ENCODE measurements around the gene GRK5. TPM values are rescaled to one million over a fixed set of nuclear protein-coding genes. Genes with fewer than 3 reads are reported as not detected.

GRK5 gene
- total and polyA plus RNA-seq, 9 of the 15 experiments (the other 6 are each of a cell fraction or from before 2014, with no cell fraction given): 0.46 to 0.83 (median 0.67) TPM; not detected in 2

DNA sequence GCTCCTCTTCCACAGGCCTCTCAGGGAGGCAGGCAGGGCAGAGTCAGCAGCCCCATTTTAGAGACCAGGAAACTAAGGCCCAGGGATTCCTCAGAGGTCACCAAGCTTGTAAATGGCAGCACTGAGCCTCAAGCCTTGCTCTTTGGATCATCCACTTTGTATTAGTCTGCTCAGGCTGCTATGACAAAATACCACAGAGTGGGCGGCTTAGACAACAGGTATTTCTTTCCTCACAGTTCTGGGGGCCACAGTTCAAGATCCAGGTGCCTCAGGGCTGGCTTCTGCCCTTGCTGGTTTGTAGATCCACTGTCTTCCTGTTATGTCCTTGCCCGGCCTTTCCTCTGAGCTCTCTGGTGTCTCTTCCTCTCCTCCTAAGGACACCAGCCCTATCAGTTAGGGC, 151.2 kb downstream of the GRK5 start (continued):
- TF ChIP-seq LEF1 (IDR thresholded peaks at IDR 0.05) (no peak), ZBTB17 (CRISPR knock-in tag; IDR thresholded peaks at IDR 0.05) (no peak), SIRT6 (IDR thresholded peaks at IDR 0.05; ENCODE audit: low read depth, low read length) (no peak), ETV6 (IDR thresholded peaks at IDR 0.05; ENCODE audit: borderline replicate concordance in 1 of 2, low read depth in 2 of 2, low read length in 1 of 2) (no peak), ETV6 (CRISPR knock-in tag; IDR thresholded peaks at IDR 0.05; ENCODE audit: borderline replicate concordance) (no peak), SMAD1 (IDR thresholded peaks at IDR 0.05; ENCODE audit: low read depth, low read length, partially characterized antibody) (no peak), ZNF197 (CRISPR knock-in tag; IDR thresholded peaks at IDR 0.05; ENCODE audit: low read depth) (no peak), PHF8 (IDR thresholded peaks at IDR 0.05; ENCODE audit: borderline replicate concordance, low read length) (no peak), ZC3H4 (CRISPR knock-in tag; IDR thresholded peaks at IDR 0.05; ENCODE audit: borderline replicate concordance) (no peak), ZNF507 (tag; conservative IDR thresholded peaks at IDR 0.05) (no peak)
- TF ChIP-seq, protein P1, sequence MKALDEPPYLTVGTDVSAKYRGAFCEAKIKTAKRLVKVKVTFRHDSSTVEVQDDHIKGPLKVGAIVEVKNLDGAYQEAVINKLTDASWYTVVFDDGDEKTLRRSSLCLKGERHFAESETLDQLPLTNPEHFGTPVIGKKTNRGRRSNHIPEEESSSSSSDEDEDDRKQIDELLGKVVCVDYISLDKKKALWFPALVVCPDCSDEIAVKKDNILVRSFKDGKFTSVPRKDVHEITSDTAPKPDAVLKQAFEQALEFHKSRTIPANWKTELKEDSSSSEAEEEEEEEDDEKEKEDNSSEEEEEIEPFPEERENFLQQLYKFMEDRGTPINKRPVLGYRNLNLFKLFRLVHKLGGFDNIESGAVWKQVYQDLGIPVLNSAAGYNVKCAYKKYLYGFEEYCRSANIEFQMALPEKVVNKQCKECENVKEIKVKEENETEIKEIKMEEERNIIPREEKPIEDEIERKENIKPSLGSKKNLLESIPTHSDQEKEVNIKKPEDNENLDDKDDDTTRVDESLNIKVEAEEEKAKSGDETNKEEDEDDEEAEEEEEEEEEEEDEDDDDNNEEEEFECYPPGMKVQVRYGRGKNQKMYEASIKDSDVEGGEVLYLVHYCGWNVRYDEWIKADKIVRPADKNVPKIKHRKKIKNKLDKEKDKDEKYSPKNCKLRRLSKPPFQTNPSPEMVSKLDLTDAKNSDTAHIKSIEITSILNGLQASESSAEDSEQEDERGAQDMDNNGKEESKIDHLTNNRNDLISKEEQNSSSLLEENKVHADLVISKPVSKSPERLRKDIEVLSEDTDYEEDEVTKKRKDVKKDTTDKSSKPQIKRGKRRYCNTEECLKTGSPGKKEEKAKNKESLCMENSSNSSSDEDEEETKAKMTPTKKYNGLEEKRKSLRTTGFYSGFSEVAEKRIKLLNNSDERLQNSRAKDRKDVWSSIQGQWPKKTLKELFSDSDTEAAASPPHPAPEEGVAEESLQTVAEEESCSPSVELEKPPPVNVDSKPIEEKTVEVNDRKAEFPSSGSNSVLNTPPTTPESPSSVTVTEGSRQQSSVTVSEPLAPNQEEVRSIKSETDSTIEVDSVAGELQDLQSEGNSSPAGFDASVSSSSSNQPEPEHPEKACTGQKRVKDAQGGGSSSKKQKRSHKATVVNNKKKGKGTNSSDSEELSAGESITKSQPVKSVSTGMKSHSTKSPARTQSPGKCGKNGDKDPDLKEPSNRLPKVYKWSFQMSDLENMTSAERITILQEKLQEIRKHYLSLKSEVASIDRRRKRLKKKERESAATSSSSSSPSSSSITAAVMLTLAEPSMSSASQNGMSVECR (CRISPR knock-in tag; IDR thresholded peaks at IDR 0.05): no peak
- TF ChIP-seq, protein P2, sequence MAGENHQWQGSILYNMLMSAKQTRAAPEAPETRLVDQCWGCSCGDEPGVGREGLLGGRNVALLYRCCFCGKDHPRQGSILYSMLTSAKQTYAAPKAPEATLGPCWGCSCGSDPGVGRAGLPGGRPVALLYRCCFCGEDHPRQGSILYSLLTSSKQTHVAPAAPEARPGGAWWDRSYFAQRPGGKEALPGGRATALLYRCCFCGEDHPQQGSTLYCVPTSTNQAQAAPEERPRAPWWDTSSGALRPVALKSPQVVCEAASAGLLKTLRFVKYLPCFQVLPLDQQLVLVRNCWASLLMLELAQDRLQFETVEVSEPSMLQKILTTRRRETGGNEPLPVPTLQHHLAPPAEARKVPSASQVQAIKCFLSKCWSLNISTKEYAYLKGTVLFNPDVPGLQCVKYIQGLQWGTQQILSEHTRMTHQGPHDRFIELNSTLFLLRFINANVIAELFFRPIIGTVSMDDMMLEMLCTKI (IDR thresholded peaks at IDR 0.05; ENCODE audit: partially characterized antibody): no peak

Data from K562 (cell line).